GM12875 (cell line): ENCODE measurements around the gene RASSF7.

Experiments
- H3K4me3 ChIP-seq: one replicate; pipeline ENCODE4 v1.5.1; 2011; ENCODE audit warnings: low read depth, low read length, control low read depth
- TF ChIP-seq, protein P1 (sequence below): IDR thresholded peaks from 2 replicates; pipeline ENCODE4 v1.5.1; 2011; ENCODE audit warnings: low read depth, mild to moderate bottlenecking, control low read depth, inconsistent platforms, low read length, moderate library complexity, borderline replicate concordance; ENCODE audit not compliant: insufficient read depth

The RASSF7 gene

DNA sequence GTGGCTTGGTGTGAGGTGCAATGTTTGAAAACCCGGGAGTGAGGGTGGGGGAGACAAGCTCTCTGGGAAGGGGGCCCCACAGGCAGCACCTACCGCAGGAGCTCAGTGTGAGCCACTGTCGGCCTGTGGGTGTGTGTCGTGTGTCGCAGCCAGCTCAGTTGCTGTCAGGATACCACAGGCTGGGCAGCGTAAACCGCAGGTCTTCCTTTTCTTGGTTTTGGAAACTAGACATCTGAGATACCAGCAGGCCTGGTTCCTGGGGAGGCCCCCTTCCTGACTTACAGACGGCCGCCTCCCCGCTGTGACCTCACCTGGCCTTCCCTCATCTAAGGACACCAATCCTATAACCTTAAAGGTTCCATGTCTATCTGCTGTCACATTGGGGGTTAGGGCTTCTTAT lies 35.6 kb downstream of the RASSF7 start:
- H3K4me3 ChIP-seq, result no peak overlapping the region
- TF ChIP-seq, protein P1, sequence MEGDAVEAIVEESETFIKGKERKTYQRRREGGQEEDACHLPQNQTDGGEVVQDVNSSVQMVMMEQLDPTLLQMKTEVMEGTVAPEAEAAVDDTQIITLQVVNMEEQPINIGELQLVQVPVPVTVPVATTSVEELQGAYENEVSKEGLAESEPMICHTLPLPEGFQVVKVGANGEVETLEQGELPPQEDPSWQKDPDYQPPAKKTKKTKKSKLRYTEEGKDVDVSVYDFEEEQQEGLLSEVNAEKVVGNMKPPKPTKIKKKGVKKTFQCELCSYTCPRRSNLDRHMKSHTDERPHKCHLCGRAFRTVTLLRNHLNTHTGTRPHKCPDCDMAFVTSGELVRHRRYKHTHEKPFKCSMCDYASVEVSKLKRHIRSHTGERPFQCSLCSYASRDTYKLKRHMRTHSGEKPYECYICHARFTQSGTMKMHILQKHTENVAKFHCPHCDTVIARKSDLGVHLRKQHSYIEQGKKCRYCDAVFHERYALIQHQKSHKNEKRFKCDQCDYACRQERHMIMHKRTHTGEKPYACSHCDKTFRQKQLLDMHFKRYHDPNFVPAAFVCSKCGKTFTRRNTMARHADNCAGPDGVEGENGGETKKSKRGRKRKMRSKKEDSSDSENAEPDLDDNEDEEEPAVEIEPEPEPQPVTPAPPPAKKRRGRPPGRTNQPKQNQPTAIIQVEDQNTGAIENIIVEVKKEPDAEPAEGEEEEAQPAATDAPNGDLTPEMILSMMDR, result no peak

DNA sequence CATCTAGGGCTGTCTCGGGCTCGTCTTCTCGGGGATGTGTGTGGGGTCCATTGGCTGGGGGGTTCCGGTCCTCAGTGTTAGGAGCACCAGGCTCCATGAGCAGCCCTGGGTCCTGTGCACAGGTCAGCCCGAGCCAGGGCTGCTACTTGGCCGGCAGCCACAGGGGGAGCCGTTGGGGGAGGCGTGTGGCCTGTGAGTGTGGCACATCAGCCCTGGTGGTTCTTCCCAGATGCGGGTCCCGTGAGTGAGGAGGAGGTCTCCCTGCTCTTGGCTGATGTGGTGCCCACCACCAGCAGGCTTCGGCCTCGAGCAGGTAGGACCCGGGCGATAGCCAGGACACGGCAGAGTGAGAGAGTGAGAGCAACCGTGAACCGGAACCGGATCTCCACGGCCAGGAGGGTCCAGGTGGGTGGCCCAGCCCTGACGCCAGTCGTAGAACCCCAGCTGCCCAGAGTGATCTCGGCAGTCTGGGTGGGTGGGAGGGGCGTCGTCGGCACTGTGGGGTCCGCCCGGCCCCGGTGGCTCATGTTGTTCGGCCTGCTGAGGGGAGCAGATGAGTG lies 36.5 kb downstream of the RASSF7 start:
- TF ChIP-seq, protein P1, result peak; percentile 36; the same call in 1 of the 2 replicates
- H3K4me3 ChIP-seq, result no peak overlapping the region

DNA sequence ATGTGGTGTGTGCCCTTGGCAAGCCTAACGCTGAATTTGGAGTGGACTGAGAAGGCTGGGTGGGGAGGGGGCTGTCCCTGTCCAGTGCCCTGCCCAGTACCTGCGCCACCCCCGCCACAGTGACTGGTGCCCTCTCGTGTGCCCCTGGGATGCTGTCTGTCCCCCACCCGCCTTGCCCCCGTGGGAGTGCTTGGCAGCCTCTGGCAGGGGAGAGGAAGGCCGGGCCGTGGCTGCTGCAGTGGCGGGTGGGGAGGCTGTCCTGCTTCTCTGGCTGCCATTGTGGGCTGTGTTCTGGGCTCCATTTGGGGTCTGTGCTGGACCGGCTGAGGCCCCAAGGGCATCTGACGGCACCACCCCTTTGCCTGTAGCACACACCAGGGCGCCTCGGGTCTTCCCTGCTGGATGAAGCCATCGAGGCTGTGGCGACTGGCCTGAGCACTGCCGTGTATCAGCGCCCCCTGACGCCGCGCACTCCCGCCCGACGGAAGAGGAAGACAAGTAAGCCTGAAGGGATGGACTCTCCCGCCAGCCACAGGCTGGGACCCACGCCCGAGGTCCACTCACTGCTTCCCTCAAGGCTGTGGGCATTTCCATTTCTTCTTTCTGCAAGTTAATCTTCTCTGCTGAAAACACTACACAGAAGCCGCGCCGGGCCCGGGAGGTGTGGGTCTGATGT lies 37.4 kb downstream of the RASSF7 start:
- TF ChIP-seq, protein P1, result no peak
- no peak overlapping the region for H3K4me3 ChIP-seq

DNA sequence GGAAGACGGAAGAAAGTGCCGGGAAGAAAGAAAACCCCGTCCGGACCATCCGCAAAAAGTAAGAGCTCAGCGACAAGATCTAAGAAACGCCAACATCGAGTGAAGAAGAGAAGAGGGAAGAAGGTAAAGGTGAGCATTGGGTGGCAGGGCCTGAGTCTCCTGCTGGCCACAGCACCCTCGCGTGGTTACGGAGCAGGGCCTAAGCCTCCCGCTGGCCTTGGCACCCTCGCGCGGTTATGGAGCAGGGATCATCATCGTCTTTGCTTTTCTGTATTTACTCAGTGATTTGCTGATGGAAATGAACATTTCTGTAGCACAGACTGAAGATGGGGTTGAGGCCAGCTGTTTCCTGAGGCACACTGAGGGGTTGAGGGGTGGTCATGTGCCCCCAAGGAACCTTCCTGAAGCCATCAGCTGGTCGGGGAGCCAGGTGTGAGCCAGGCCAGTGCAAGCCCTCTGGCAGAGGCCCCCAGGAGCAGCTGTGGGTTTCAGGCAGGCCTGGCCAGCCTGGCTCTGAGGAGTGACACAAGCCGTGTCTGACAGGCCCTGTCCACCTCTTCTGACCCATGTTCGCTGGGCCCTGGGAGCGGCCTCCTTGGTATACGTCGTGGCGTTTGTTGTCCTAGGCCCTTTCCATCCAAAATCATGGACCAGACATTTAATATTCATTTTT lies 40.9 kb downstream of the RASSF7 start:
- TF ChIP-seq, protein P1, result no peak
- H3K4me3 ChIP-seq, result no peak overlapping the region

DNA sequence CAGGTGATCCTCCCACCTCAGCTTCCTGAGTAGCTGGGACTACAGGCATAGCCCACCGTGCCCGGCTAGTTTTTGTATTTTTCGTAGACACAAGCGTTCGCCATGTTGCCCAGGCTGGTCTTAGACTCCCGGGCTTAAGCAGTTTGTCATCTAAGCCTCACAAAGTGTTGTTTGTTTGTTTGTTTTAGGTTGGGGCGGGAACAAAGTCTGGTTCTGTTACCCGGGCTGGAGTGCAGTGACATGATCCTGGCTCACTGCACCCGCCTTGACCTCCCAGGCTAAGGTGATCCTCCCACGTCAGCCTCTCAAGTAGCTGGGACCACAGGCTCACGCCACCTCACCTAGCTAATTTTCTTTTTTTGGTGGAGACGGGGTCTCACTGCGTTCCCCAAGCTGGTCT lies 42.4 kb downstream of the RASSF7 start:
- TF ChIP-seq, protein P1, result no peak
- H3K4me3 ChIP-seq, result no peak overlapping the region

DNA sequence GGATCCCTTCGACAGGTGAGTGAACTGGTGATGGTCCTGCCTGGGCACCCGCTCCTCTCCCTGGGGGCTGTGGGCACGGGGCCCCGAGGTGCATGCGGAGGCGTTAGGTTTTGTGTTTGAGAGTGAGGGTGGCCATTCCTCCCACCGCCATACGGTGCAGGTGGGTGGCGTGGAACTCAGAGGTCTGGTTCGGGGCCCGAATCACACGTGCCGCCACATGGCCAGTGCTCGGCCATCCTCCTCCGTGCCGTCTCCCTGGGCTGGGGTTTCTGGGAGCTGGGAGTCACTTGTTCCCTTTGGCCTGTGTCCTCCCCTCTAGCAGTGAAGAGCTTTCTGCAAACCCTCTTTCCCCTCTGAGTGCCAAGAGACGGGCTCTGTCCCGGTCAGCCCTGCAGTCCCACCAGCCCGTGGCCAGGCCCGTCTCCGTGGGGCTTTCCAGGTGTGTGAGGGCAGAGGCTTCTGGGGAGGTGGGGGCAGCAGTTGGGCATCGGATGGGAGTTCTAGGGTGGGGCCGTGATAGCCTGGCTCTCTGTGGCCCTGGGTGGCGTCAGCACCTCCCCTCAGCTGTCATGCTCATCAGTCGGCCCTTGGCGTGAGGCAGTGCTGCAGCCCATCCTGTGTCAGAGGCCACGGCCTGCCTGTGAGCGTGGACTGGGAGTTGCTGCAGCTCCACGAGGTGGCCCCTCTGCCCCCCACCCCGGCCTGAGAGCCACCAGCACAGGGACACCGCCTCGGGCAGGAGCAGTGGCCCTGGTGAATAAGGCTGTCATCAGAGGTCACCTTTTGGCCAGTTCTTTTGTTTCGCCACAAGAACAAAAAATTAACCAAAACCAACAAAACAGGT lies 44.7 kb downstream of the RASSF7 start:
- H3K4me3 ChIP-seq, result no peak overlapping the region
- TF ChIP-seq, protein P1, result no peak
